ENCODE results near the gene UBE3B. TPM values are rescaled to one million over a fixed set of nuclear protein-coding genes. Genes with fewer than 3 reads are reported as not detected.

Gene UBE3B
- total RNA-seq, 2 donors from 2014 or later = 32.0 to 39.8 TPM

- no peak for TF ChIP-seq CTCF (conservative IDR thresholded peaks at IDR 0.05)
- Mint-ChIP-seq H3K27ac (no peak overlapping the region), H3K36me3 (ENCODE audit: low read depth) (no peaks in the 10 kb centered on the region), H3K4me1 (no peaks in the 10 kb centered on the region), H3K27me3 (ENCODE audit: insufficient read depth) (peaks cover 5% of the 10 kb centered on the region), H3K9me3 (no peaks in the 10 kb centered on the region), H3K4me3 (no peak overlapping the region)
- Histone ChIP-seq H3K9me3 (ENCODE audit: control insufficient read depth, low read length) (no peaks in the 10 kb centered on the region), H3K27ac (ENCODE audit: low read depth, low read length) (no peak overlapping the region), H3K4me3 (ENCODE audit: low read length) (no peak overlapping the region), H3K27me3 (ENCODE audit: control insufficient read depth, insufficient read depth, low read length, poor library complexity, severe bottlenecking) (no peaks in the 10 kb centered on the region), H3K4me1 (ENCODE audit: control insufficient read depth, insufficient read depth, low read length) (no peaks in the 10 kb centered on the region), H3K9ac (ENCODE audit: extremely low read depth, low read length, poor library complexity, severe bottlenecking) (no peak overlapping the region), H3K36me3 (ENCODE audit: control insufficient read depth, insufficient read depth, low read length) (no peaks in the 10 kb centered on the region)
- no peak for DNase-seq
- 95 to 96% methylated on average over 18 of the region's 18 CpGs for WGBS, 2 experiments (ENCODE audit: insufficient coverage in 1 of 2, insufficient read length in 1 of 2)
Measured at GRCh38 chr12:109547286-109547685, 69.9 kb downstream of the UBE3B start.

- Histone ChIP-seq H3K4me3 (ENCODE audit: low read length) (no peak overlapping the region), H3K27me3 (ENCODE audit: control insufficient read depth, insufficient read depth, low read length, poor library complexity, severe bottlenecking) (no peaks in the 10 kb centered on the region), H3K4me1 (ENCODE audit: control insufficient read depth, insufficient read depth, low read length) (no peaks in the 10 kb centered on the region), H3K9me3 (ENCODE audit: control insufficient read depth, low read length) (no peaks in the 10 kb centered on the region), H3K36me3 (ENCODE audit: control insufficient read depth, insufficient read depth, low read length) (no peaks in the 10 kb centered on the region), H3K9ac (ENCODE audit: extremely low read depth, low read length, poor library complexity, severe bottlenecking) (no peak overlapping the region), H3K27ac (ENCODE audit: low read depth, low read length) (no peak overlapping the region)
- no peak for TF ChIP-seq CTCF (conservative IDR thresholded peaks at IDR 0.05)
- no peaks in the 10 kb centered on the region for H3K9me3 Mint-ChIP-seq
- no peak for DNase-seq
- no peaks in the 10 kb centered on the region for H3K36me3 Mint-ChIP-seq (ENCODE audit: low read depth)
- H3K4me1 Mint-ChIP-seq = no peaks in the 10 kb centered on the region
- H3K4me3 Mint-ChIP-seq = no peak overlapping the region
- 74 to 75% methylated on average over 4 of the region's 4 CpGs for WGBS, 2 experiments (ENCODE audit: insufficient coverage in 1 of 2, insufficient read length in 1 of 2)
- H3K27ac Mint-ChIP-seq = no peak overlapping the region
- peaks cover 5% of the 10 kb centered on the region for H3K27me3 Mint-ChIP-seq (ENCODE audit: insufficient read depth)
Measured at GRCh38 chr12:109548258-109548657, 70.8 kb downstream of the UBE3B start.

- no peaks in the 10 kb centered on the region for H3K9me3 Mint-ChIP-seq
- Histone ChIP-seq H3K4me1 (ENCODE audit: control insufficient read depth, insufficient read depth, low read length) (no peaks in the 10 kb centered on the region), H3K9ac (ENCODE audit: extremely low read depth, low read length, poor library complexity, severe bottlenecking) (no peak overlapping the region), H3K27me3 (ENCODE audit: control insufficient read depth, insufficient read depth, low read length, poor library complexity, severe bottlenecking) (no peaks in the 10 kb centered on the region), H3K27ac (ENCODE audit: low read depth, low read length) (no peak overlapping the region), H3K36me3 (ENCODE audit: control insufficient read depth, insufficient read depth, low read length) (no peaks in the 10 kb centered on the region), H3K9me3 (ENCODE audit: control insufficient read depth, low read length) (no peaks in the 10 kb centered on the region), H3K4me3 (ENCODE audit: low read length) (no peak overlapping the region)
- H3K4me3 Mint-ChIP-seq = no peak overlapping the region
- no peak for TF ChIP-seq CTCF (conservative IDR thresholded peaks at IDR 0.05)
- H3K27ac Mint-ChIP-seq = no peak overlapping the region
- H3K36me3 Mint-ChIP-seq (ENCODE audit: low read depth) = no peaks in the 10 kb centered on the region
- H3K27me3 Mint-ChIP-seq (ENCODE audit: insufficient read depth) = peaks cover 7% of the 10 kb centered on the region
- H3K4me1 Mint-ChIP-seq = no peaks in the 10 kb centered on the region
- 86 to 92% methylated on average over 12 to 15 of the region's 15 CpGs for WGBS, 2 experiments (ENCODE audit: insufficient coverage in 1 of 2, insufficient read length in 1 of 2)
- no peak for DNase-seq
Measured at GRCh38 chr12:109549613-109550270, 72.3 kb downstream of the UBE3B start.
